Liver (tissue), 9 donors: ENCODE results near the gene SDF4. TPM values are rescaled to one million over a fixed set of nuclear protein-coding genes. Genes with fewer than 3 reads are reported as not detected.

ENCODE experiments used
- DNase-seq: peaks from one replicate; pipeline ENCODE4 v3.0.0-alpha.2; 2017; ENCODE audit warnings: low spot score
- H3K27ac ChIP-seq, 2 donors: one replicate each; pipeline ENCODE4 v1.7.0; 2013; ENCODE audit warnings: inconsistent platforms in 2 of 2, low read length in 2 of 2, control low read depth in 1 of 2, low read depth in 1 of 2, mild to moderate bottlenecking in 1 of 2
- H3K27me3 ChIP-seq, 4 donors: one replicate each; pipeline versions ENCODE4 v1.6.1 to v1.7.0; 2013; ENCODE audit warnings: low read length in 3 of 4, inconsistent platforms in 1 of 4, mild to moderate bottlenecking in 1 of 4, moderate library complexity in 1 of 4; ENCODE audit not compliant: control insufficient read depth in 4 of 4, insufficient read depth in 4 of 4
- H3K36me3 ChIP-seq, 4 donors: one replicate each; pipeline versions ENCODE4 v1.6.1 to v1.7.0; 2013; ENCODE audit warnings: low read length in 3 of 4, mild to moderate bottlenecking in 3 of 4, low read depth in 1 of 4, moderate library complexity in 1 of 4; ENCODE audit not compliant: control insufficient read depth in 4 of 4, insufficient read depth in 3 of 4
- H3K4me1 ChIP-seq, 4 donors: one replicate each; pipeline versions ENCODE4 v1.6.1 to v1.7.0; 2013; ENCODE audit warnings: low read length in 3 of 4, mild to moderate bottlenecking in 3 of 4, moderate library complexity in 1 of 4; ENCODE audit not compliant: control insufficient read depth in 4 of 4, insufficient read depth in 4 of 4
- H3K4me3 ChIP-seq, 3 donors: one replicate each; pipeline versions ENCODE4 v1.6.1 to v1.7.0; 2013; ENCODE audit warnings: low read length in 3 of 3, control low read depth in 1 of 3, low read depth in 1 of 3, mild to moderate bottlenecking in 1 of 3
- H3K9ac ChIP-seq, 2 donors: one replicate each; pipeline ENCODE4 v1.7.0; 2013; ENCODE audit warnings: low read length in 2 of 2, mild to moderate bottlenecking in 2 of 2, moderate library complexity in 2 of 2, control low read depth in 1 of 2, low read depth in 1 of 2
- H3K9me3 ChIP-seq, 4 donors: one replicate each; pipeline versions ENCODE4 v1.6.1 to v1.7.0; 2013; ENCODE audit warnings: low read length in 3 of 4; ENCODE audit not compliant: control insufficient read depth in 4 of 4
- EGR1 ChIP-seq, 2 donors: IDR thresholded peaks; 2 replicates each; pipeline ENCODE4 v1.6.1; 2016 to 2018; ENCODE audit warnings: antibody characterized with exemption in 2 of 2, low read depth in 2 of 2
- FOXA1 ChIP-seq: IDR thresholded peaks from 2 replicates; pipeline ENCODE4 v1.6.1; 2016; ENCODE audit warnings: antibody characterized with exemption
- FOXA2 ChIP-seq: IDR thresholded peaks from 2 replicates; pipeline ENCODE4 v1.6.1; 2016; ENCODE audit warnings: antibody characterized with exemption
- GABPA ChIP-seq, 2 donors: IDR thresholded peaks in 1 of 2; conservative IDR thresholded peaks in 1 of 2; 2 replicates each; pipeline ENCODE4 v1.6.1; 2016; ENCODE audit warnings: antibody characterized with exemption in 2 of 2, mild to moderate bottlenecking in 1 of 2, moderate library complexity in 1 of 2
- HNF4A ChIP-seq, 2 donors: conservative IDR thresholded peaks; 2 replicates each; pipeline ENCODE4 v1.6.1; 2016; ENCODE audit warnings: antibody characterized with exemption in 2 of 2, mild to moderate bottlenecking in 2 of 2
- JUND ChIP-seq, 2 donors: IDR thresholded peaks; 2 replicates each; pipeline ENCODE4 v1.6.1; 2016; ENCODE audit warnings: antibody characterized with exemption in 2 of 2
- RAD21 ChIP-seq, 2 donors: IDR thresholded peaks; 2 replicates each; pipeline ENCODE4 v1.6.1; 2016; ENCODE audit warnings: antibody characterized with exemption in 2 of 2, mild to moderate bottlenecking in 2 of 2
- RXRA ChIP-seq, 2 donors: IDR thresholded peaks; 2 replicates each; pipeline ENCODE4 v1.6.1; 2017 to 2018; ENCODE audit warnings: antibody characterized with exemption in 2 of 2, mild to moderate bottlenecking in 1 of 2
- SP1 ChIP-seq: IDR thresholded peaks from 2 replicates; pipeline ENCODE4 v1.6.1; 2018; ENCODE audit warnings: antibody characterized with exemption, mild to moderate bottlenecking
- TAF1 ChIP-seq: conservative IDR thresholded peaks from 2 replicates; pipeline ENCODE4 v1.6.1; 2016; ENCODE audit warnings: antibody characterized with exemption, mild to moderate bottlenecking
- WGBS: extraction: QIAGEN DNeasy Blood & Tissue Kit; methylation state at CpG from one replicate; pipeline ENCODE4 v1.1.7; 2013; 5-methylcytosine and 5-hydroxymethylcytosine counted together
- polyA plus RNA-seq, 2 donors: library from polyadenylated mRNA; stranded (reverse) in 1 of 2; unstranded in 1 of 2; fragments of 200-250 nt in 1 of 2; fragments of >200 nt in 1 of 2; fragmentation: Nextera tagmentation in 1 of 2; extraction: Ambion mirVana in 1 of 2; gene quantifications; one replicate each; pipeline versions ENCODE4 v1.2.1 to v1.2.3, GENCODE V29; 2013 to 2015
- total RNA-seq, 2 donors: library from RNA; depleted of rRNA; stranded (reverse); fragments of >200 nt; gene quantifications; one replicate each; pipeline ENCODE4 v1.2.3, GENCODE V29; 2014
- TF ChIP-seq, protein P1 (sequence below): fragments of 150-350 bp; IDR thresholded peaks from 2 replicates; pipeline ENCODE4 v1.5.1; 2017; ENCODE audit warnings: improper control_type of control experiment, low read depth, low read length; ENCODE audit not compliant: missing input control
- TF ChIP-seq, protein P2 (sequence below): IDR thresholded peaks from 2 replicates; pipeline ENCODE4 v1.6.1; 2016; ENCODE audit warnings: antibody characterized with exemption
- TF ChIP-seq, protein P3 (sequence below): IDR thresholded peaks from 2 replicates; pipeline ENCODE4 v1.6.1; 2016; ENCODE audit warnings: antibody characterized with exemption
- TF ChIP-seq, protein P4 (sequence below): IDR thresholded peaks from 2 replicates; pipeline ENCODE4 v1.6.1; 2016; ENCODE audit warnings: antibody characterized with exemption
- donor health status: healthy.
- donor health status: healthy.
- donor health status: healthy.
- donor health status: healthy.
- donor health status: healthy.

The SDF4 gene
- total and polyA plus RNA-seq, 4 donors = 48.7 to 180 (median 75.9) TPM

DNA sequence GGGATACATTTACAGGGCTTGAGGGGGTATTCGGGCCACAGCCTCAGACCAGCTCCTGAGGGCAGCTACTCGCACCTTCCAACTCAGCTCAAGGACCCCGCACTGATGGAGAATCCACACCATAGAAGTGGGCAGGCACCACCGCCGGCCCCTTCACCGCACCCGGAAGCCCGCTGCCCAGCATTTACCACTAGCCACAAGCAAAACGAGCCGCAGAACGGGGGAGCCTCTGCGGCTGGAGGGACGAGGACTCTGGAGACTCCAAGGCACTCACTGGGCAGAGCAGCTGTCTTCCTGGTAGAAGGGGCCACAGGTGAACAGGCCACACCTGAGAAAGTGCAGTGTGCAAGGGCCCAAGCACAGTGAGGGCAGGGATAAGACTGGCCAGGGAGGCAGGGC is 36.5 kb upstream of the SDF4 start:
- 97% methylated on average over 13 of the region's 13 CpGs for WGBS
- no peak overlapping the region for H3K27ac ChIP-seq
- no peak overlapping the region for H3K4me3 ChIP-seq
- peaks cover 5 to 24% (median 14%) of the 10 kb centered on the region in 4 donors for H3K36me3 ChIP-seq
- H3K9ac ChIP-seq = no peak overlapping the region
- peaks cover 9 to 28% (median 22%) of the 10 kb centered on the region in 4 donors for H3K4me1 ChIP-seq
- TF ChIP-seq, protein P1, sequence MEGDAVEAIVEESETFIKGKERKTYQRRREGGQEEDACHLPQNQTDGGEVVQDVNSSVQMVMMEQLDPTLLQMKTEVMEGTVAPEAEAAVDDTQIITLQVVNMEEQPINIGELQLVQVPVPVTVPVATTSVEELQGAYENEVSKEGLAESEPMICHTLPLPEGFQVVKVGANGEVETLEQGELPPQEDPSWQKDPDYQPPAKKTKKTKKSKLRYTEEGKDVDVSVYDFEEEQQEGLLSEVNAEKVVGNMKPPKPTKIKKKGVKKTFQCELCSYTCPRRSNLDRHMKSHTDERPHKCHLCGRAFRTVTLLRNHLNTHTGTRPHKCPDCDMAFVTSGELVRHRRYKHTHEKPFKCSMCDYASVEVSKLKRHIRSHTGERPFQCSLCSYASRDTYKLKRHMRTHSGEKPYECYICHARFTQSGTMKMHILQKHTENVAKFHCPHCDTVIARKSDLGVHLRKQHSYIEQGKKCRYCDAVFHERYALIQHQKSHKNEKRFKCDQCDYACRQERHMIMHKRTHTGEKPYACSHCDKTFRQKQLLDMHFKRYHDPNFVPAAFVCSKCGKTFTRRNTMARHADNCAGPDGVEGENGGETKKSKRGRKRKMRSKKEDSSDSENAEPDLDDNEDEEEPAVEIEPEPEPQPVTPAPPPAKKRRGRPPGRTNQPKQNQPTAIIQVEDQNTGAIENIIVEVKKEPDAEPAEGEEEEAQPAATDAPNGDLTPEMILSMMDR = no peak
- no peak for TF ChIP-seq RAD21 (IDR thresholded peaks at IDR 0.05)
- TF ChIP-seq, protein P2, sequence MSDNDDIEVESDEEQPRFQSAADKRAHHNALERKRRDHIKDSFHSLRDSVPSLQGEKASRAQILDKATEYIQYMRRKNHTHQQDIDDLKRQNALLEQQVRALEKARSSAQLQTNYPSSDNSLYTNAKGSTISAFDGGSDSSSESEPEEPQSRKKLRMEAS = no peak
- TF ChIP-seq HNF4A (conservative IDR thresholded peaks at IDR 0.05) = no peak
- no peak for TF ChIP-seq SP1
- TF ChIP-seq, protein P3, sequence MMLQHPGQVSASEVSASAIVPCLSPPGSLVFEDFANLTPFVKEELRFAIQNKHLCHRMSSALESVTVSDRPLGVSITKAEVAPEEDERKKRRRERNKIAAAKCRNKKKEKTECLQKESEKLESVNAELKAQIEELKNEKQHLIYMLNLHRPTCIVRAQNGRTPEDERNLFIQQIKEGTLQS = no peak
- no peak for TF ChIP-seq JUND (IDR thresholded peaks at IDR 0.05)
- TF ChIP-seq RXRA (IDR thresholded peaks at IDR 0.05) = no peak
- TF ChIP-seq TAF1 = no peak
- DNase-seq = no peak
- H3K27me3 ChIP-seq = no peaks in the 10 kb centered on the region
- no peaks in the 10 kb centered on the region for H3K9me3 ChIP-seq

DNA sequence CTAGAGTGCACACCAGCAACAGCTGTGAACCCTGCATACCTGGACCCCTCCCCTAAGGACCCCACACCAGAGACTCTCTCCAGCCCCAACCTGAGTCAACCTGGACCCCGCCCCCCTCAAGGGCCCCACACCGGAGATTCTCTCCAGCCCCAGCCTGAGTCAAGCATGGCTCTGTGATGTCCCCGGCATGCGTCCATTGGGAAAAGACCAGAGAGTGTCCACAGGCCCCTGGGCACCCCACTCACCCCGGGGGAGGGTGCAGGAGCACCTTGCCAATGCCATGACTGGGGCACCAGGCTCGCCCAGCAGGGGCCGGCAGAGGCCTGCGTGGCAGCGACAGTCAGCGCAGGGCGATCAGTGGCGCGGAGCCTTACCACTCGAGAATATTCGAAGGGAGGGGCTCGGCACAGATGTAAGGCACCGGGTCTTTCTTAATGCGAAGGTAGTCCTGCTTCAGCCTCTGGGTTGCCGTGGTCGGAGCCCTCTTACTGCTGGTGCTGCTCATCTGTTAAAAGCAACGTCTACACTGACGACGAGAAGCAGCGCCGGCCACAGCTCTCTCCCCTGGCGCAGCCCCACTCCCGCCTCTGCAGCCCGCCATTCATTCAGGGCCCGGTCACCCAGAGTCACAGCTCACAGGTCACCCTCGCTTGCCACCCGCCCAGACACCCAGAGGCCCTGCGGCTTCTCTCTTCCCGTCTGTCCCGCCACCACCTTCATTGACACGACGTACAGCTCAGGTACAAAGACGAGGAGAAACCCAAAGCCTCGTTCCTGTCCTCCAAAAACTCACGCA is 35.9 kb upstream of the SDF4 start:
- H3K9ac ChIP-seq = no peak overlapping the region
- no peaks in the 10 kb centered on the region for H3K9me3 ChIP-seq
- 97% methylated on average over 39 of the region's 39 CpGs for WGBS
- no peak overlapping the region for H3K27ac ChIP-seq
- DNase-seq = no peak
- no peak overlapping the region for H3K4me3 ChIP-seq
- no peak for TF ChIP-seq JUND (IDR thresholded peaks at IDR 0.05)
- TF ChIP-seq, protein P4, sequence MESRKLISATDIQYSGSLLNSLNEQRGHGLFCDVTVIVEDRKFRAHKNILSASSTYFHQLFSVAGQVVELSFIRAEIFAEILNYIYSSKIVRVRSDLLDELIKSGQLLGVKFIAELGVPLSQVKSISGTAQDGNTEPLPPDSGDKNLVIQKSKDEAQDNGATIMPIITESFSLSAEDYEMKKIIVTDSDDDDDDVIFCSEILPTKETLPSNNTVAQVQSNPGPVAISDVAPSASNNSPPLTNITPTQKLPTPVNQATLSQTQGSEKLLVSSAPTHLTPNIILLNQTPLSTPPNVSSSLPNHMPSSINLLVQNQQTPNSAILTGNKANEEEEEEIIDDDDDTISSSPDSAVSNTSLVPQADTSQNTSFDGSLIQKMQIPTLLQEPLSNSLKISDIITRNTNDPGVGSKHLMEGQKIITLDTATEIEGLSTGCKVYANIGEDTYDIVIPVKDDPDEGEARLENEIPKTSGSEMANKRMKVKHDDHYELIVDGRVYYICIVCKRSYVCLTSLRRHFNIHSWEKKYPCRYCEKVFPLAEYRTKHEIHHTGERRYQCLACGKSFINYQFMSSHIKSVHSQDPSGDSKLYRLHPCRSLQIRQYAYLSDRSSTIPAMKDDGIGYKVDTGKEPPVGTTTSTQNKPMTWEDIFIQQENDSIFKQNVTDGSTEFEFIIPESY = no peak
- TF ChIP-seq FOXA2 = no peak
- no peak for TF ChIP-seq RAD21 (IDR thresholded peaks at IDR 0.05)
- peaks cover 8 to 24% (median 20%) of the 10 kb centered on the region in 4 donors for H3K4me1 ChIP-seq
- peaks cover 11 to 30% (median 17%) of the 10 kb centered on the region in 4 donors for H3K36me3 ChIP-seq
- H3K27me3 ChIP-seq = no peaks in the 10 kb centered on the region

DNA sequence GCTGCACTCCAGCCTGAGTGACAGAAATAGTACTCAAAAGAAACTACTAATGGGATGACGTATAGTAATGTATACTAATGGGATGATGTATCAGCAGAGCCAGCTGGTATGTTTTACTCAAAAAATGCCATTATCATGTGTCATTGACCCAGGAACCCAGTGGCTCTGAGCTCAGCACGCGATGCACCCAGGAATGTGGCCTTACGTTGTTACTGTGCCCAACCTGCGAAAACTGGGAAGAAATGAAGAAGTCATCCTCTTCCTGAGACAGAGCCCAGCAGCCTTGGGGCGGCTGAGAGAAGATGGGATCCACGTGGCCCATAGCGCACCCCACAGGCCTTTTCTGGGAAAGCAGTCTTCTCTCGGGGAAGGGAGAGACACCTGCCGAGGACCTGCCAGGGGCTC is 33.1 kb upstream of the SDF4 start:
- 86% methylated on average over 10 of the region's 10 CpGs for WGBS
- no peak overlapping the region for H3K27ac ChIP-seq
- H3K36me3 ChIP-seq = peaks cover 13 to 39% (median 26%) of the 10 kb centered on the region in 4 donors
- no peaks in the 10 kb centered on the region for H3K4me1 ChIP-seq
- H3K9ac ChIP-seq = no peak overlapping the region
- H3K4me3 ChIP-seq = no peak overlapping the region
- DNase-seq = no peak
- H3K9me3 ChIP-seq = no peaks in the 10 kb centered on the region
- no peaks in the 10 kb centered on the region for H3K27me3 ChIP-seq
- TF ChIP-seq, protein P1 = no peak
- TF ChIP-seq FOXA2 (no peak), RAD21 (IDR thresholded peaks at IDR 0.05) (no peak), HNF4A (conservative IDR thresholded peaks at IDR 0.05) (no peak), RXRA (IDR thresholded peaks at IDR 0.05) (no peak), JUND (IDR thresholded peaks at IDR 0.05) (no peak), EGR1 (IDR thresholded peaks at IDR 0.05; ENCODE audit: low read depth in 2 of 2) (no peak), GABPA (IDR thresholded peaks at IDR 0.05 in 1 of 2, conservative IDR thresholded peaks at IDR 0.05 in 1 of 2) (no peak), FOXA1 (no peak)
- TF ChIP-seq, protein P2 = no peak
- TF ChIP-seq, protein P3 = no peak
